GM18858 (cell line): Measurements from ENCODE around the gene SLC4A11.

Experiments
- ATAC-seq: cut with Tn5 transposase; IDR thresholded peaks from one replicate; pipeline ENCODE4 v1.9.1; 2021; ENCODE audit not compliant: unreplicated experiment

The SLC4A11 gene

GRCh38 chr20:3177746-3178485 lies 61.1 kb downstream of the SLC4A11 start:
- ATAC-seq: no peak
